Thyroid gland (tissue), 4 donors: ENCODE results near the gene SMURF1.

Experiments
- CTCF ChIP-seq, 6 experiments: fragments of 200-600 bp in 3 of 6; fragments of 450-650 bp in 3 of 6; sonication (generic) in 3 of 6; IDR thresholded peaks; one replicate each; pipeline ENCODE4 v1.5.1; 2016 to 2019; ENCODE audit warnings: antibody characterized with exemption in 6 of 6, mild to moderate bottlenecking in 2 of 6, inconsistent platforms in 1 of 6, moderate library complexity in 1 of 6
- POLR2A ChIP-seq, 2 donors: fragments of 450-650 bp; IDR thresholded peaks; one replicate each; pipeline ENCODE4 v1.6.1; 2017; ENCODE audit warnings: antibody characterized with exemption in 2 of 2, mild to moderate bottlenecking in 2 of 2, moderate library complexity in 1 of 2

DNA sequence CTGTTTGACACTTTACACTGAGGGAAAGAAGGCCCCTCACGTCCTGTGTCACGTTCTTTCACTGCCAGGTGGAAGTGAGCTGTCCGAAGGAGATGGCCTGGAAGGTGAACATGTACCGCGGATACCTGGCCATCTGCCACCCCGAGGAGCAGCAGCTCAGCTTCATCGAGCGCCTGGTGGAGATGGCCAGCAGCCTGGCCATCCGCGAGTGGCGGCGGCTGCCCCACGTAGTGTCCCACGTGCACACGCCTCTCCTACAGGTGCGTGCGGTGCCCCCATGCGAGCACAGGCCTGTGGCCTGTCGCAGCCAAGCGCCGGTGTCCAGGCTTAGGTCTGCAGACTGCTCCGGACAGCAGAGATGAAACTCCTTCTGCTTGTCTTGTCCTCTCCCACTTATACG lies 162.2 kb downstream of the SMURF1 start:
- TF ChIP-seq CTCF (IDR thresholded peaks at IDR 0.05): no peak
- TF ChIP-seq POLR2A (IDR thresholded peaks at IDR 0.05): no peak
